A549 treated with DMSO at 1 μM for 4 hours (cell line): ENCODE results near the gene DLEU7. TPM values are rescaled to one million over a fixed set of nuclear protein-coding genes. Genes with fewer than 3 reads are reported as not detected.

Experiments
- total RNA-seq: library from RNA; stranded (reverse); fragments of 200-300 nt; extraction: Qiagen RNA extraction; gene quantifications from 5 replicates; pipeline ENCODE4 v1.2.3, GENCODE V29; 2022; ENCODE audit warnings: low read depth

The DLEU7 gene
- total RNA-seq, result not detected in 5 replicates

GRCh38 chr13:50843257-50844083, at the start of gene DLEU7:
Gene DLEU7, minus strand, starts transcription at chr13:50843692. Its CDS starts 46 bp downstream, at chr13:50843646.

Other genes with a start within 250 kb of the DLEU7 start
- gene RNASEH2B, start 66.1 kb upstream of the DLEU7 start, total RNA-seq, result 26.1 to 33.6 TPM (median 30.9 TPM) in 5 replicates